Suprapubic skin (tissue), 4 donors: Measurements from ENCODE around the gene MARCHF10.

Source experiments
- EP300 ChIP-seq: sonication (generic); formaldehyde crosslinking; IDR thresholded peaks from one replicate; pipeline ENCODE4 v1.6.1; 2017; ENCODE audit warnings: antibody characterized with exemption
- POLR2A ChIP-seq, 2 donors: fragments of 450-650 bp; IDR thresholded peaks; one replicate each; pipeline ENCODE4 v1.6.1; 2017; ENCODE audit warnings: antibody characterized with exemption in 2 of 2, mild to moderate bottlenecking in 2 of 2, moderate library complexity in 2 of 2
- POLR2AphosphoS5 ChIP-seq, 3 donors: sonication (generic); formaldehyde crosslinking; IDR thresholded peaks; one replicate each; pipeline ENCODE4 v1.6.1; 2017; ENCODE audit warnings: antibody characterized with exemption in 3 of 3
- TF ChIP-seq, protein P1 (sequence below), 2 donors: fragments of 200-600 bp in 1 of 2; fragments of 450-650 bp in 1 of 2; sonication (generic) in 1 of 2; IDR thresholded peaks; one replicate each; pipeline ENCODE4 v1.5.1; 2016 to 2019; ENCODE audit warnings: antibody characterized with exemption in 2 of 2, mild to moderate bottlenecking in 1 of 2, moderate library complexity in 1 of 2

DNA sequence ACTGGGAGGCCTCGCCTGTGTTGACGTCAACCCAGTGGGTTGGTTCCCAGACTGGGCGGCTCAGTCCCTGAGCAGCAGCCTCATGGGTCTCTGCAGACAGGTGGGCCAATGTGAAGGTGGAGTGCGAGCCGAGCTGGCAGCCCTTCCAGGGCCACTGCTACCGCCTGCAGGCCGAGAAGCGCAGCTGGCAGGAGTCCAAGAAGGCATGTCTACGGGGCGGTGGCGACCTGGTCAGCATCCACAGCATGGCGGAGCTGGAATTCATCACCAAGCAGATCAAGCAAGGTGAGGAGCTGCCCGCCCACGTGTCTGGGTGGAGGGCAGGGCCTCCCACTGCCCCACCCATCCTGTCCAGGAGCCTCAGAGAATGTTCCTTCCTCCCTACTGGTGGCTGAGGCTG lies 136.6 kb downstream of the MARCHF10 start:
- TF ChIP-seq, protein P1, sequence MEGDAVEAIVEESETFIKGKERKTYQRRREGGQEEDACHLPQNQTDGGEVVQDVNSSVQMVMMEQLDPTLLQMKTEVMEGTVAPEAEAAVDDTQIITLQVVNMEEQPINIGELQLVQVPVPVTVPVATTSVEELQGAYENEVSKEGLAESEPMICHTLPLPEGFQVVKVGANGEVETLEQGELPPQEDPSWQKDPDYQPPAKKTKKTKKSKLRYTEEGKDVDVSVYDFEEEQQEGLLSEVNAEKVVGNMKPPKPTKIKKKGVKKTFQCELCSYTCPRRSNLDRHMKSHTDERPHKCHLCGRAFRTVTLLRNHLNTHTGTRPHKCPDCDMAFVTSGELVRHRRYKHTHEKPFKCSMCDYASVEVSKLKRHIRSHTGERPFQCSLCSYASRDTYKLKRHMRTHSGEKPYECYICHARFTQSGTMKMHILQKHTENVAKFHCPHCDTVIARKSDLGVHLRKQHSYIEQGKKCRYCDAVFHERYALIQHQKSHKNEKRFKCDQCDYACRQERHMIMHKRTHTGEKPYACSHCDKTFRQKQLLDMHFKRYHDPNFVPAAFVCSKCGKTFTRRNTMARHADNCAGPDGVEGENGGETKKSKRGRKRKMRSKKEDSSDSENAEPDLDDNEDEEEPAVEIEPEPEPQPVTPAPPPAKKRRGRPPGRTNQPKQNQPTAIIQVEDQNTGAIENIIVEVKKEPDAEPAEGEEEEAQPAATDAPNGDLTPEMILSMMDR (IDR thresholded peaks at IDR 0.05): no peak
- TF ChIP-seq POLR2A (IDR thresholded peaks at IDR 0.05) (no peak), POLR2AphosphoS5 (IDR thresholded peaks at IDR 0.05) (no peak), EP300 (no peak)
